ENCODE results near the gene DHX32.

DHX32 gene

GRCh38 chr10:125844751-125845221 lies 36.3 kb downstream of the DHX32 start:
- Histone ChIP-seq H3K9me3 (ENCODE audit: insufficient read depth, low read length) (no peaks in the 10 kb centered on the region), H3K9ac (ENCODE audit: low read length) (no peak overlapping the region), H2AFZ (ENCODE audit: low read depth, low read length, severe bottlenecking) (no peak overlapping the region), H3K9me2 (replicated peaks; ENCODE audit: insufficient read depth, low read length) (no peaks in the 10 kb centered on the region), H3K27me3 (ENCODE audit: low read length) (no peaks in the 10 kb centered on the region), H3K36me3 (ENCODE audit: low read length) (no peaks in the 10 kb centered on the region), H3K4me3 (ENCODE audit: insufficient read depth, low read length, poor library complexity, severe bottlenecking) (no peak overlapping the region), H3K79me2 (ENCODE audit: insufficient read depth, low read length) (no peaks in the 10 kb centered on the region), H3K27ac (ENCODE audit: low read depth, low read length) (no peak overlapping the region), H4K20me1 (ENCODE audit: low read depth, low read length) (no peaks in the 10 kb centered on the region), H3K4me2 (ENCODE audit: low read depth, low read length, poor library complexity, severe bottlenecking) (no peak overlapping the region), H3F3A (ENCODE audit: insufficient read depth) (no peaks in the 10 kb centered on the region)
- TF ChIP-seq EZH2phosphoT487 (conservative IDR thresholded peaks at IDR 0.05; ENCODE audit: low read length) (no peak), CTCF (IDR thresholded peaks at IDR 0.05; ENCODE audit: insufficient read depth, low read length, poor library complexity, severe bottlenecking) (no peak)

GRCh38 chr10:125843603-125844329 lies 37.3 kb downstream of the DHX32 start:
- Histone ChIP-seq H3K9ac (ENCODE audit: low read length) (no peak overlapping the region), H3K4me3 (ENCODE audit: insufficient read depth, low read length, poor library complexity, severe bottlenecking) (no peak overlapping the region), H3K36me3 (ENCODE audit: low read length) (no peaks in the 10 kb centered on the region), H3K9me3 (ENCODE audit: insufficient read depth, low read length) (no peaks in the 10 kb centered on the region), H2AFZ (ENCODE audit: low read depth, low read length, severe bottlenecking) (no peak overlapping the region), H3F3A (ENCODE audit: insufficient read depth) (no peaks in the 10 kb centered on the region), H3K79me2 (ENCODE audit: insufficient read depth, low read length) (no peaks in the 10 kb centered on the region), H4K20me1 (ENCODE audit: low read depth, low read length) (no peaks in the 10 kb centered on the region), H3K9me2 (replicated peaks; ENCODE audit: insufficient read depth, low read length) (no peaks in the 10 kb centered on the region), H3K27ac (ENCODE audit: low read depth, low read length) (no peak overlapping the region), H3K27me3 (ENCODE audit: low read length) (no peaks in the 10 kb centered on the region), H3K4me2 (ENCODE audit: low read depth, low read length, poor library complexity, severe bottlenecking) (no peak overlapping the region)
- TF ChIP-seq EZH2phosphoT487 (conservative IDR thresholded peaks at IDR 0.05; ENCODE audit: low read length) (no peak), CTCF (IDR thresholded peaks at IDR 0.05; ENCODE audit: insufficient read depth, low read length, poor library complexity, severe bottlenecking) (no peak)

GRCh38 chr10:125840955-125841354 lies 40.1 kb downstream of the DHX32 start:
- no peaks in the 10 kb centered on the region for H3K9me3 ChIP-seq (ENCODE audit: insufficient read depth, low read length)
- no peak for TF ChIP-seq CTCF (IDR thresholded peaks at IDR 0.05; ENCODE audit: insufficient read depth, low read length, poor library complexity, severe bottlenecking)
- no peak for TF ChIP-seq EZH2phosphoT487 (conservative IDR thresholded peaks at IDR 0.05; ENCODE audit: low read length)
- H2AFZ ChIP-seq (ENCODE audit: low read depth, low read length, severe bottlenecking): no peak overlapping the region
- H3K9me2 ChIP-seq (replicated peaks; ENCODE audit: insufficient read depth, low read length): no peaks in the 10 kb centered on the region
- no peaks in the 10 kb centered on the region for H4K20me1 ChIP-seq (ENCODE audit: low read depth, low read length)
- no peak overlapping the region for H3K27ac ChIP-seq (ENCODE audit: low read depth, low read length)
- no peak overlapping the region for H3K9ac ChIP-seq (ENCODE audit: low read length)
- no peak overlapping the region for H3K4me3 ChIP-seq (ENCODE audit: insufficient read depth, low read length, poor library complexity, severe bottlenecking)
- H3K79me2 ChIP-seq (ENCODE audit: insufficient read depth, low read length): no peaks in the 10 kb centered on the region
- no peak overlapping the region for H3K4me2 ChIP-seq (ENCODE audit: low read depth, low read length, poor library complexity, severe bottlenecking)
- no peaks in the 10 kb centered on the region for H3K27me3 ChIP-seq (ENCODE audit: low read length)
- no peaks in the 10 kb centered on the region for H3F3A ChIP-seq (ENCODE audit: insufficient read depth)
- H3K36me3 ChIP-seq (ENCODE audit: low read length): peaks cover 3% of the 10 kb centered on the region; the same call in 1 of the 2 replicates
